Keratinocyte (primary cell): ENCODE data around the gene NME3.

Experiments
- CTCF ChIP-seq, 3 experiments: IDR thresholded peaks in 1 of 3; conservative IDR thresholded peaks in 1 of 3; optimal IDR thresholded peaks in 1 of 3; 2 replicates in 2 of 3; 3 replicates in 1 of 3; pipeline versions ENCODE3 to v1.5.1; 2011; ENCODE audit warnings: low read length in 3 of 3, mild to moderate bottlenecking in 3 of 3, moderate library complexity in 2 of 3, control low read depth in 1 of 3, inconsistent platforms in 1 of 3; ENCODE audit not compliant: insufficient read depth in 2 of 3; ENCODE audit errors: extremely low read depth in 1 of 3
- EZH2 ChIP-seq: IDR thresholded peaks from one replicate; pipeline ENCODE4 v1.6.1; 2012; ENCODE audit warnings: inconsistent platforms, mild to moderate bottlenecking, low read length, moderate library complexity

GRCh38 chr16:1778200-1779179 lies 7.1 kb upstream of the NME3 start:
- TF ChIP-seq CTCF (optimal IDR thresholded peaks at IDR 0.05 in 1 of 3, IDR thresholded peaks at IDR 0.05 in 1 of 3, conservative IDR thresholded peaks at IDR 0.05 in 1 of 3; ENCODE audit: extremely low read depth in 1 of 3, insufficient read depth in 2 of 3, low read length in 3 of 3), result no peak
- no peak for TF ChIP-seq EZH2
